22Rv1 (cell line): ENCODE data around the gene HNRNPA3.

Experiments
- CTCF ChIP-seq: fragments of 450-650 bp; IDR thresholded peaks from 2 replicates; pipeline ENCODE4 v1.5.1; 2017; ENCODE audit warnings: mild to moderate bottlenecking
- ZFX ChIP-seq: fragments of 450-650 bp; IDR thresholded peaks from 2 replicates; pipeline ENCODE4 v1.6.1; 2017; ENCODE audit warnings: antibody characterized with exemption, borderline replicate concordance

- TF ChIP-seq CTCF (no peak), ZFX (no peak)
Observed at GRCh38 chr2:177201919-177202346, 10.7 kb upstream of the HNRNPA3 start.
